Thyroid gland (tissue), 4 donors: ENCODE results near the gene TP53AIP1.

Experiments used
- CTCF ChIP-seq, 6 experiments: fragments of 200-600 bp in 3 of 6; fragments of 450-650 bp in 3 of 6; sonication (generic) in 3 of 6; IDR thresholded peaks; one replicate each; pipeline ENCODE4 v1.5.1; 2016 to 2019; ENCODE audit warnings: antibody characterized with exemption in 6 of 6, mild to moderate bottlenecking in 2 of 6, inconsistent platforms in 1 of 6, moderate library complexity in 1 of 6
- POLR2A ChIP-seq, 2 donors: fragments of 450-650 bp; IDR thresholded peaks; one replicate each; pipeline ENCODE4 v1.6.1; 2017; ENCODE audit warnings: antibody characterized with exemption in 2 of 2, mild to moderate bottlenecking in 2 of 2, moderate library complexity in 1 of 2

DNA sequence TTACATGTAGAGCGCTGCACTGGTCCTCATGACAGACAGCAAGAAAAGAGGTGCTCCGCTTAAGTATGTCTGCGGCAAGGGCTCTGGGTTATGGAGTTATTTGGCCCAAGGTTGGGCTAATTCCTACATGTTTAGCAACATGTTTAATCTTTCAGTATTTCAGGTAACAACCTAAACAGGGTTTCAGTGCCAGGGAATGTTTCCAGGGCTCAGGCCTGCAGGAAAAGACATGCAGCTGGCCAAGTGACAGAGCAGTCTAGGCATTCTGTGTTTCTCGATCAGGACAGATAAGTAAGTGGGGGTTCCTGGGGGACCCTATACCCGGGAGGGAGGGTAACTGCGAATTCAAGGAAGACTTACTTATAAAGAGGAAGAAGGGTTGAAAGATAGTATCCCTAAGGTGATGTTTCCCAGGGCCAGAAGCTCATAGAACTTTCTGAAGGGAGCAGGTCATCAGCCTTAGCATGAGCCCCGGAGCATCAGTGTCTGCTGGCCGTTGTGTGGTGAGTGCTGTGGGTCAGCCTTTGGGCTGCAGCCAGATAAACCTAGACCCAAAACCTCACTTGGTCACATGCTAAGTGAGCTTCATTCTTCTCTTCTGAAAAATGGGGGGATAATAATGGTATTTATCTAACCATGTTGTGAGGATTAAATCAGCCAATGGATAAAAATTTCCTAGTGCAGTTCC lies 33.1 kb downstream of the TP53AIP1 start:
- TF ChIP-seq CTCF (IDR thresholded peaks at IDR 0.05) (no peak), POLR2A (IDR thresholded peaks at IDR 0.05) (no peak)
